Measurements from ENCODE around the gene LAMB4.

LAMB4 gene

GRCh38 chr7:108102671-108103312, 27.4 kb downstream of the LAMB4 start:
- TF ChIP-seq CTCF (IDR thresholded peaks at IDR 0.05; ENCODE audit: borderline replicate concordance, control extremely low read depth, extremely low read depth, insufficient read depth, missing control alignments) = no peak
- in situ Hi-C loops (cut with MboI; ENCODE audit: low sequenced_read_pairs, unreplicated experiment) = no loop called here
- DNase-seq (ENCODE audit: low spot score) = no peak

GRCh38 chr7:108101759-108102158, 28.4 kb downstream of the LAMB4 start:
- in situ Hi-C loops (cut with MboI; ENCODE audit: low sequenced_read_pairs, unreplicated experiment) = no loop called here
- TF ChIP-seq CTCF (IDR thresholded peaks at IDR 0.05; ENCODE audit: borderline replicate concordance, control extremely low read depth, extremely low read depth, insufficient read depth, missing control alignments) = no peak
- no peak for DNase-seq (ENCODE audit: low spot score)

- TF ChIP-seq CTCF (IDR thresholded peaks at IDR 0.05; ENCODE audit: borderline replicate concordance, control extremely low read depth, extremely low read depth, insufficient read depth, missing control alignments) = no peak
- in situ Hi-C loops (cut with MboI; ENCODE audit: low sequenced_read_pairs, unreplicated experiment) = no loop called here
- no peak for DNase-seq (ENCODE audit: low spot score)
Observed at GRCh38 chr7:108099713-108100112, 30.4 kb downstream of the LAMB4 start.

- TF ChIP-seq CTCF (IDR thresholded peaks at IDR 0.05; ENCODE audit: borderline replicate concordance, control extremely low read depth, extremely low read depth, insufficient read depth, missing control alignments) = no peak
- in situ Hi-C loops (cut with MboI; ENCODE audit: low sequenced_read_pairs, unreplicated experiment) = no loop called here
- DNase-seq (ENCODE audit: low spot score) = no peak
Observed at GRCh38 chr7:108097703-108098102, 32.5 kb downstream of the LAMB4 start.

- no peak for TF ChIP-seq CTCF (IDR thresholded peaks at IDR 0.05; ENCODE audit: borderline replicate concordance, control extremely low read depth, extremely low read depth, insufficient read depth, missing control alignments)
- in situ Hi-C loops (cut with MboI; ENCODE audit: low sequenced_read_pairs, unreplicated experiment) = no loop called here
- DNase-seq (ENCODE audit: low spot score) = no peak
Observed at GRCh38 chr7:108096996-108097395, 33.2 kb downstream of the LAMB4 start.

- in situ Hi-C loops (cut with MboI; ENCODE audit: low sequenced_read_pairs, unreplicated experiment) = no loop called here
- no peak for TF ChIP-seq CTCF (IDR thresholded peaks at IDR 0.05; ENCODE audit: borderline replicate concordance, control extremely low read depth, extremely low read depth, insufficient read depth, missing control alignments)
- DNase-seq (ENCODE audit: low spot score) = no peak
Observed at GRCh38 chr7:108094933-108095710, 35.0 kb downstream of the LAMB4 start.
